GM23248 (cell line): ENCODE measurements around the gene TCAIM.

Source experiments
- EZH2 ChIP-seq: fragments of 200-600 bp; sonication (generic); IDR thresholded peaks from 2 replicates; pipeline ENCODE4 v1.6.1; 2018; ENCODE audit warnings: antibody characterized with exemption, mild to moderate bottlenecking; ENCODE audit not compliant: insufficient read depth, poor library complexity, severe bottlenecking
- EZH2phosphoT487 ChIP-seq: fragments of 200-600 bp; sonication (generic); IDR thresholded peaks from 2 replicates; pipeline ENCODE4 v1.6.1; 2018; ENCODE audit warnings: antibody characterized with exemption, moderate library complexity, mild to moderate bottlenecking, low read depth; ENCODE audit not compliant: insufficient read depth

DNA sequence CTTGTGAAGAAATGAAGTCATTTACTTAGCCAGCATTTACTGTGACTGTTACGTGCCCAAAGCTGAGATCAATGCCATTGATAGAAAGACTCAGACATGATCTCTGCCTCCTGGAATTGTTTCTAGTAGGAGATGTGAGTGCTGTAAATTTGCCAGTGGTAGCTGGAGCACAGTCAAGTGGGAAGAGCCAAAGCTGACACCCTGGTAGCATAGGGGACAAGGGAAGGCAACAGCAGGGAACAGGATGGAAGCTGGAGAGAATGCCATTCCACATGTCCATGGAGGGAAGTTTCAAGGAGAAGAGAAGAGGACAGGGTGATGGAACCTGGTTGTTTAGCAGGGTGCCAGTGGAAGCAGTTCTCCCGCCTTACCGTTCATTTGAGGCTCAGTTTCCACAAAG lies 64.0 kb downstream of the TCAIM start:
- TF ChIP-seq EZH2 (no peak), EZH2phosphoT487 (no peak)
